ENCODE measurements around the gene DEAF1.

Gene DEAF1

GRCh38 chr11:660281-660680, 34.7 kb downstream of the DEAF1 start:
- no peak overlapping the region for H3K4me3 ChIP-seq (ENCODE audit: low read depth, low read length)
- no peaks in the 10 kb centered on the region for H3K4me1 ChIP-seq
- H3K9me3 ChIP-seq (ENCODE audit: control insufficient read depth, low read length) = no peaks in the 10 kb centered on the region
- H3K27ac ChIP-seq = no peak overlapping the region
- H3K79me2 ChIP-seq = peaks cover 2% of the 10 kb centered on the region
- H3K27me3 ChIP-seq (ENCODE audit: control insufficient read depth, insufficient read depth, low read length) = no peaks in the 10 kb centered on the region
- no peak overlapping the region for H3K9ac ChIP-seq
- no peak overlapping the region for H3K4me2 ChIP-seq (ENCODE audit: low read length)
- no peak overlapping the region for H2AFZ ChIP-seq
- no peaks in the 10 kb centered on the region for H3K36me3 ChIP-seq (ENCODE audit: control insufficient read depth, insufficient read depth, low read length)
- TF ChIP-seq, protein P1, sequence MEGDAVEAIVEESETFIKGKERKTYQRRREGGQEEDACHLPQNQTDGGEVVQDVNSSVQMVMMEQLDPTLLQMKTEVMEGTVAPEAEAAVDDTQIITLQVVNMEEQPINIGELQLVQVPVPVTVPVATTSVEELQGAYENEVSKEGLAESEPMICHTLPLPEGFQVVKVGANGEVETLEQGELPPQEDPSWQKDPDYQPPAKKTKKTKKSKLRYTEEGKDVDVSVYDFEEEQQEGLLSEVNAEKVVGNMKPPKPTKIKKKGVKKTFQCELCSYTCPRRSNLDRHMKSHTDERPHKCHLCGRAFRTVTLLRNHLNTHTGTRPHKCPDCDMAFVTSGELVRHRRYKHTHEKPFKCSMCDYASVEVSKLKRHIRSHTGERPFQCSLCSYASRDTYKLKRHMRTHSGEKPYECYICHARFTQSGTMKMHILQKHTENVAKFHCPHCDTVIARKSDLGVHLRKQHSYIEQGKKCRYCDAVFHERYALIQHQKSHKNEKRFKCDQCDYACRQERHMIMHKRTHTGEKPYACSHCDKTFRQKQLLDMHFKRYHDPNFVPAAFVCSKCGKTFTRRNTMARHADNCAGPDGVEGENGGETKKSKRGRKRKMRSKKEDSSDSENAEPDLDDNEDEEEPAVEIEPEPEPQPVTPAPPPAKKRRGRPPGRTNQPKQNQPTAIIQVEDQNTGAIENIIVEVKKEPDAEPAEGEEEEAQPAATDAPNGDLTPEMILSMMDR (IDR thresholded peaks at IDR 0.05) = no peak

DNA sequence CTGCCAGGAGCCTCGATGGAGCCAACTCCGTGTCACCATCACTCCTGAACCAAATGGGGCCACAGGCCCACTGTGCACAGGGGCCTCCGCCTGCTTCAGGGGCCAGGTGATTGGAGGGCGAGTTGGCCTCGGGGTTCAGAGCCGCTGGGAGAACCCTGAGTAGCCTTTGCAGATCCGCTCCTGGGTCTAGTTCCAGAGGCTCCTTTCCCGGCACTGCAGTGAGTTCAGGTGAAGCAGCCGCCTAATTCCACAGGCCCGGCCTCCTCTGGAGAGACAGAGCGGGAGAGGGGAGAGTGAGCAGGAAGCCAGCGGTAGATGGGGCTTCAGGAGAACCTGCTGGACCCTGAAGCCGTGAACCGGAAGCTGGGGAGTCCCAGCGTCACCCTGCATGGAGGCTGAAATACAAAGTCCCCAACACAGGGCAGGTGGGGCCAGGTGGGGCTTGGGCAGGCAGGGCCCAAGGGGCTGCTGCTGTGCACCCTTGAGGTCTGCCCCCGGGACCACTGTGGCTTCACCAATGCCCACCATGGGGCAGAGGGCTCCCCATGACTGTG, 35.4 kb downstream of the DEAF1 start:
- Histone ChIP-seq H3K4me3 (ENCODE audit: low read depth, low read length) (no peak overlapping the region), H3K36me3 (ENCODE audit: control insufficient read depth, insufficient read depth, low read length) (no peaks in the 10 kb centered on the region), H3K9me3 (ENCODE audit: control insufficient read depth, low read length) (no peaks in the 10 kb centered on the region), H3K79me2 (no peaks in the 10 kb centered on the region), H2AFZ (no peak overlapping the region), H3K27ac (no peak overlapping the region), H3K27me3 (ENCODE audit: control insufficient read depth, insufficient read depth, low read length) (no peaks in the 10 kb centered on the region), H3K4me2 (ENCODE audit: low read length) (no peak overlapping the region), H3K4me1 (no peaks in the 10 kb centered on the region), H3K9ac (no peak overlapping the region)
- TF ChIP-seq, protein P1 (IDR thresholded peaks at IDR 0.05) = no peak

DNA sequence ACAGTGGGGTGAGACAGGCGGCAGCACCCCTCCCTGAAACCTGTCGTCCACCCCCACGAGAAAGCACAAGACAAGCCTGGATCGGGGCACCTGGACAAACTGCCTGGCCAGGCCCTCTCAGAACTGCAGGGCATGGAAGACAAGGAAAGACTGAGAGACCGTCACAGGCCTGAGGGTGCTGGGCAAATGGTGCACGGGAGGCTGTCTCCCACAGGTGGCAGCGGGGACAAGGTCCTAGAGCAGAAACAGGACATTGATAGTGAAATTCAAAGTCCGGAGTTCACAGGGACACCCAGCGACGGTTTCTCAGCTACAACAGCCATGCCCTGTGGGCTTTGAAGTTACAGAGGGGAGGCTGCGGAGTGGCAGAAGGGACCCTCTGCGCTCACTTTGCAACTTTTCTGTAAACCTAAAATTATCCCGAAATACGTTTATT, 37.3 kb downstream of the DEAF1 start:
- Histone ChIP-seq H3K36me3 (ENCODE audit: control insufficient read depth, insufficient read depth, low read length) (no peaks in the 10 kb centered on the region), H3K27ac (no peak overlapping the region), H2AFZ (no peak overlapping the region), H3K79me2 (no peaks in the 10 kb centered on the region), H3K27me3 (ENCODE audit: control insufficient read depth, insufficient read depth, low read length) (no peaks in the 10 kb centered on the region), H3K4me2 (ENCODE audit: low read length) (no peak overlapping the region), H3K4me1 (no peaks in the 10 kb centered on the region), H3K4me3 (ENCODE audit: low read depth, low read length) (no peak overlapping the region), H3K9me3 (ENCODE audit: control insufficient read depth, low read length) (no peaks in the 10 kb centered on the region), H3K9ac (no peak overlapping the region)
- TF ChIP-seq, protein P1 (IDR thresholded peaks at IDR 0.05) = no peak

DNA sequence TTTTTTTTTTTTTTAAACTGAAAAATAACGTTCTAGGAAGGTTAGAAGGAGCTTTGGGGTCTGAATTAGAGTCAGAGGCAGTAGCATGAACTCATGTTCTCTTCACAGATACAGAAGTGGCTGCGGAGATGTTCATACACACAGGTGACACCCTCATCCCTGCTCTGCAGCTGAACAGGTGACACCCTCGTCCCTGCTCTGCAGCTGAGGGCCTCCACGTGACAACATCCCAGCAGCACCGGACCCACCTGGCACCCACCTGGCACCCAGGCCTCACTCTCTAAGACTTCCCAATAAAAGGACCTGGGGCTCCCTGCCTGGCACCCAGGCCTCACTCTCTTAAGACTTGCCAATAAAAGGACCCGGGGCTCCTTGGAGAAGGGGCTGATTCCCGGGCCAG, 38.2 kb downstream of the DEAF1 start:
- Histone ChIP-seq H3K27me3 (ENCODE audit: control insufficient read depth, insufficient read depth, low read length) (no peaks in the 10 kb centered on the region), H3K4me1 (no peaks in the 10 kb centered on the region), H2AFZ (no peak overlapping the region), H3K27ac (no peak overlapping the region), H3K36me3 (ENCODE audit: control insufficient read depth, insufficient read depth, low read length) (no peaks in the 10 kb centered on the region), H3K79me2 (no peaks in the 10 kb centered on the region), H3K9me3 (ENCODE audit: control insufficient read depth, low read length) (no peaks in the 10 kb centered on the region), H3K4me2 (ENCODE audit: low read length) (no peak overlapping the region), H3K9ac (no peak overlapping the region), H3K4me3 (ENCODE audit: low read depth, low read length) (no peak overlapping the region)
- TF ChIP-seq, protein P1 (IDR thresholded peaks at IDR 0.05) = no peak

- Histone ChIP-seq H3K4me1 (no peaks in the 10 kb centered on the region), H3K27me3 (ENCODE audit: control insufficient read depth, insufficient read depth, low read length) (no peaks in the 10 kb centered on the region), H2AFZ (no peak overlapping the region), H3K27ac (no peak overlapping the region), H3K4me2 (ENCODE audit: low read length) (no peak overlapping the region), H3K36me3 (ENCODE audit: control insufficient read depth, insufficient read depth, low read length) (no peaks in the 10 kb centered on the region), H3K79me2 (no peaks in the 10 kb centered on the region), H3K4me3 (ENCODE audit: low read depth, low read length) (no peak overlapping the region), H3K9ac (no peak overlapping the region), H3K9me3 (ENCODE audit: control insufficient read depth, low read length) (no peaks in the 10 kb centered on the region)
- TF ChIP-seq, protein P1 (IDR thresholded peaks at IDR 0.05) = no peak
Measured at GRCh38 chr11:656426-656825, 38.6 kb downstream of the DEAF1 start.

Measured in parathyroid adenoma (tissue), 2 donors.